ENCODE results near the gene SMAP1. TPM values are rescaled to one million over a fixed set of nuclear protein-coding genes. Genes with fewer than 3 reads are reported as not detected.
A peak's percentile ranks its signal among the peaks of the same experiment; 100 is the strongest.

The SMAP1 gene
- total RNA-seq, 1 experiment from 2014 or later: 17.7 TPM

DNA sequence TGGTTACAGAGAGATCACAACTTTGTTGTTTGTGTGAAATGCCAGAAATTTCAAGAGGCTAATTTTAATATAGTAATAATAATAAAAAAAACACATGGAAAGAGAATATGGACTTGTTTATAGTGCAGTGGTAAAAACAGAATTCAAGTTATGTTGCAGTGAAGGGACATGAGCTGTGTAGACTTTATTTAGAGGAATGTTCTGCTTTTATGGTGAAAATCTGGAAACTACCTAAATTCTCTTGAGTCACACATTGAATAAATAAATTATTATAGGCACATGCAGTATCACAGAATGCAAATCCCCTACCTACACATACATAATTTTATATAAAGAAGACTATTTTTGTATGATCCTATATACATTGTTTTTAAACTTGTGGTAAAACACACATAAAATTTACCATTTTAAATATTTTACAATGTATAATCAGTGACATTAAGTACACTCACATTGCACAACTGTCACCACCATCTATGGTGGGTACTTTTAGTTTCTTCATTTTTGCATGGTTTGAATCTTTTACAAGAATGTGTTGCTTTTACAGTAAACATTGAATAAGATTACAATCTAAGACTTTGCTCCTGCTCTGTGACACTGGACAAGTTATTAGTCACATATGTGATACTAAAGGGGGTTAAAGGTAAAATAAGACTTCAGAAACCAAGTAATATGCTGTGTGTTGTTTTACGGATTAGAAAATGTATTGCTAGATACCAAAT lies 181.8 kb downstream of the SMAP1 start:
- Histone ChIP-seq H3K9me3 (ENCODE audit: low read length) (no peaks in the 10 kb centered on the region), H2AFZ (ENCODE audit: low read length) (no peak overlapping the region), H3K27me3 (ENCODE audit: low read length) (no peaks in the 10 kb centered on the region), H3K27ac (ENCODE audit: low read length) (no peak overlapping the region), H4K20me1 (ENCODE audit: insufficient read depth, low read depth, low read length) (no peaks in the 10 kb centered on the region), H3K79me2 (ENCODE audit: low read length) (no peaks in the 10 kb centered on the region), H3K36me3 (ENCODE audit: insufficient read depth, low read length) (no peaks in the 10 kb centered on the region), H3K4me2 (ENCODE audit: low read depth, low read length, poor library complexity, severe bottlenecking) (no peak overlapping the region), H3K9me2 (replicated peaks; ENCODE audit: insufficient read depth, low read length) (no peaks in the 10 kb centered on the region), H3K4me3 (ENCODE audit: low read length) (no peak overlapping the region), H3K9ac (ENCODE audit: low read length) (no peak overlapping the region), H3K4me1 (ENCODE audit: low read length) (no peaks in the 10 kb centered on the region)
- no peak for DNase-seq

DNA sequence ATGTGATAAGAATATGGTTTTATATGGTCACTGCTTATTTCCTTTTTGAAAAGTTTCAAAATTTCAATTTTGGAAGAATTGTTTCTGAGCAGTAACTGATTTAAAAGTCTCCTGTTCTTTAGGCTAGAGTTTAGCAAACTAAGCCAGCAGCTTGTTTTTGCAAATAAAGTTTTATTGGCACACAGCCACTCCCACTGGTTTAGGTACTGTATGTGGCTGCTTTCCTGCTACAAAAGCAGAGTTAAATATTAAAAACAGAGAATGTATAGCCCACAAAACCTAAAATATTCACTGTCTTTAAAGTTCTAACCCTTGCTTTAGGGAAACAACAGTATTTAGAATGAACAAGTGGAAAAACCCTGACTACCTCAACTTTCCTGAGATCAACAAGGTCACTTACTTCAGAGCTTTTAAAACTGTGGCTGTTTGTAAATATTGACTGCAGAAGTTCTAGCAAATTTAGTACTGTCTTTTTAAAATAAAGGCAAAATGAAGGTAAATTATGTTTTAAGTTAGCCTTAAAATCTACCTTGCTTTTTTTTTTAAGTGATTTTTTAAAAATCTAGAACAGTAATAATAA lies 185.1 kb downstream of the SMAP1 start:
- no peak overlapping the region for H3K4me3 ChIP-seq (ENCODE audit: low read length)
- no peaks in the 10 kb centered on the region for H3K27me3 ChIP-seq (ENCODE audit: low read length)

DNA sequence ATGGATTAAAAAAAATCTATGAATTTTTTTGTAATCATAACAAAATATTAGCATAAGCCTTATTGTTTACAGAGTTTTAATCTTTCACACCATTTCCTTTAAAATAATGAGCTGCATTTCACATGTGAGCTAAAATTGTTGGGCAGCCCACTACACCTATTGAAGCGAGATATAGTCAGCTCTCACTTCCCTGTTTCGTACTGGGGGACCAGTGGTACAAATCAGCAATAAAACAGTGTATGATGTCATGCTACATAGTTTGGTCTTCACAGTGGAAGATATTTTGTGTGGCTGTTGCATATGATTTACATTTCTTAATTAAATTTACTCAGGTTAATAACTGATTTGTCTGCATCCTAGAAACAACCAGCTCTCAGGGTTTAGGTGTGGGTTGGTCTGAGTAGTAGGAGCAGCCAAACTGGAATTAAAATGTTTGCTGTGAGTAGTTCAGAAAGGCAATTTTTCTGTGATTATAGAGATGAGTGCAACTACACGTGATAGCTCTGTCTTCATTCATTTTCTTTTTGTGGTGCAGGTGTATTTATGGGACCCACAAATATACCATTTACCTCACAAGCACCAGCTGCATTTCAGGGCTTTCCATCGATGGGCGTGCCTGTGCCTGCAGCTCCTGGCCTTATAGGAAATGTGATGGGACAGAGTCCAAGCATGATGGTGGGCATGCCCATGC lies 189.8 kb downstream of the SMAP1 start:
- Histone ChIP-seq H3K9me2 (replicated peaks; ENCODE audit: insufficient read depth, low read length) (no peaks in the 10 kb centered on the region), H4K20me1 (ENCODE audit: insufficient read depth, low read depth, low read length) (no peaks in the 10 kb centered on the region), H3K4me1 (ENCODE audit: low read length) (peaks cover 16% of the 10 kb centered on the region), H3K36me3 (ENCODE audit: insufficient read depth, low read length) (no peaks in the 10 kb centered on the region), H2AFZ (ENCODE audit: low read length) (no peak overlapping the region), H3K4me3 (ENCODE audit: low read length) (no peak overlapping the region), H3K79me2 (ENCODE audit: low read length) (no peaks in the 10 kb centered on the region), H3K4me2 (ENCODE audit: low read depth, low read length, poor library complexity, severe bottlenecking) (no peak overlapping the region), H3K9ac (ENCODE audit: low read length) (no peak overlapping the region), H3K9me3 (ENCODE audit: low read length) (no peaks in the 10 kb centered on the region), H3K27me3 (ENCODE audit: low read length) (no peaks in the 10 kb centered on the region), H3K27ac (ENCODE audit: low read length) (no peak overlapping the region)
- DNase-seq: peak; percentile 62

More for the DNA sequence above, 185.1 kb downstream of the SMAP1 start:
- Histone ChIP-seq H2AFZ (ENCODE audit: low read length) (no peak overlapping the region), H3K9me3 (ENCODE audit: low read length) (no peaks in the 10 kb centered on the region), H3K9ac (ENCODE audit: low read length) (no peak overlapping the region), H3K4me2 (ENCODE audit: low read depth, low read length, poor library complexity, severe bottlenecking) (no peak overlapping the region), H3K36me3 (ENCODE audit: insufficient read depth, low read length) (no peaks in the 10 kb centered on the region), H3K27ac (ENCODE audit: low read length) (no peak overlapping the region), H3K4me1 (ENCODE audit: low read length) (peaks cover 15% of the 10 kb centered on the region), H4K20me1 (ENCODE audit: insufficient read depth, low read depth, low read length) (no peaks in the 10 kb centered on the region), H3K79me2 (ENCODE audit: low read length) (no peaks in the 10 kb centered on the region), H3K9me2 (replicated peaks; ENCODE audit: insufficient read depth, low read length) (no peaks in the 10 kb centered on the region)
- no peak for DNase-seq

DNA sequence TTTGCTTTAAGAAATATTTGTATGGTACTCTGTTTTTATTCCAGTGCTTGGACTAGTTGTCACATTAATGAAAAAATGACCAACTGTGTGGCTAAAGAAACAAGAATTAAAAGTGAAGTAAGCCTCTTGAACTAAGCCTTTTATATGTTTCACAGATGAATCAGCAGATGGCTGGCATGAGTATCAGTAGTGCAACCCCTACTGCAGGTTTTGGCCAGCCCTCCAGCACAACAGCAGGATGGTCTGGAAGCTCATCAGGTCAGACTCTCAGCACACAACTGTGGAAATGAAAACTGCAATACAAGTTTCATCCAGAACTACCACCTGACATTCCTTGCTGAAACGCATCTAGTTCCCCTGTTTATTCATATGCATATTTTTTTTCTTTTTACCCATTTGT lies 192.4 kb downstream of the SMAP1 start:
- H2AFZ ChIP-seq (ENCODE audit: low read length): no peak overlapping the region
- H3K9me2 ChIP-seq (replicated peaks; ENCODE audit: insufficient read depth, low read length): no peaks in the 10 kb centered on the region
- H3K4me2 ChIP-seq (ENCODE audit: low read depth, low read length, poor library complexity, severe bottlenecking): no peak overlapping the region
- H3K79me2 ChIP-seq (ENCODE audit: low read length): no peaks in the 10 kb centered on the region
- no peaks in the 10 kb centered on the region for H3K36me3 ChIP-seq (ENCODE audit: insufficient read depth, low read length)
- peaks cover 16% of the 10 kb centered on the region for H3K4me1 ChIP-seq (ENCODE audit: low read length)
- H3K9me3 ChIP-seq (ENCODE audit: low read length): no peaks in the 10 kb centered on the region
- H3K27ac ChIP-seq (ENCODE audit: low read length): no peak overlapping the region
- no peaks in the 10 kb centered on the region for H4K20me1 ChIP-seq (ENCODE audit: insufficient read depth, low read depth, low read length)
- no peak overlapping the region for H3K4me3 ChIP-seq (ENCODE audit: low read length)
- DNase-seq: no peak
- H3K9ac ChIP-seq (ENCODE audit: low read length): no peak overlapping the region
- H3K27me3 ChIP-seq (ENCODE audit: low read length): no peaks in the 10 kb centered on the region

DNA sequence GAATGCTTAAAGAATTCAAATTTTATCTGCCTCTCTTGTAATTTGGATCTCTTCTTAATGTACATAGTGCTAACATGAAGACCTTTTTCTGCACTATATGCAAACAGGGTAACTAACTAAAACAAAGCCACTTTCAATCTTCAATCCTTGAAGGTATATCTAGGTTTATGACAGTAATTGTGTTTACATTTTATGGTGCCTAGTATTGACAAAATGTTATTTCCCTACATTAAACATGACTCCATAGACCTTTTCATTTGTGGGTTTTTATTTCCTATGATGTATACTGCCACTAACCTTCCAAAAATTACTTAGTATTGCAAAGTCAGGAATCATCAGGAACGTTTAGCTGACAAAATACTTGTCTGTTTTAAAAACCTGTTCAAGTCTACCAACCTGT lies 193.2 kb downstream of the SMAP1 start:
- Histone ChIP-seq H3K9ac (ENCODE audit: low read length) (no peak overlapping the region), H3K36me3 (ENCODE audit: insufficient read depth, low read length) (no peaks in the 10 kb centered on the region), H4K20me1 (ENCODE audit: insufficient read depth, low read depth, low read length) (no peaks in the 10 kb centered on the region), H3K9me3 (ENCODE audit: low read length) (no peaks in the 10 kb centered on the region), H3K4me3 (ENCODE audit: low read length) (no peak overlapping the region), H2AFZ (ENCODE audit: low read length) (no peak overlapping the region), H3K4me2 (ENCODE audit: low read depth, low read length, poor library complexity, severe bottlenecking) (no peak overlapping the region), H3K79me2 (ENCODE audit: low read length) (no peaks in the 10 kb centered on the region), H3K27me3 (ENCODE audit: low read length) (no peaks in the 10 kb centered on the region), H3K4me1 (ENCODE audit: low read length) (peaks cover 16% of the 10 kb centered on the region), H3K9me2 (replicated peaks; ENCODE audit: insufficient read depth, low read length) (no peaks in the 10 kb centered on the region), H3K27ac (ENCODE audit: low read length) (no peak overlapping the region)
- no peak for DNase-seq

DNA sequence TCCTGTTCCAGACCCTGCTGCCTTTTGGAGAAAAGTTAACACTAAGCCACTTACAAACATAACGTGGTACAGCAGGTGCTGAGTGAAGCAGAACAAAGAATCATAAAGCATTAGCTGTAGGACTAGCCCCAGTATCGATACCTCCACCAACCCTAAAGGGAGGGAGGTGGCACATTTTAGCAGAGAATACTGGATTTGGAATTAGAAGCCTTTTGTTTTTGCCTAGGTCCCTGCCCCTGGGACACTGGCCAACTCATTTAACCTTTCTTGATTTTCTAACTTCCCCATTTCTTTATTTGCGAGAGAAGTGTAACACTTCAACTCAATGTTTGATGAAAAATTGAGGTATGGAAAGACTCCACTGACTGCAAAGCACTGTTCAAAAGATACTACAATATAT lies 195.7 kb downstream of the SMAP1 start:
- Histone ChIP-seq H4K20me1 (ENCODE audit: insufficient read depth, low read depth, low read length) (no peaks in the 10 kb centered on the region), H3K36me3 (ENCODE audit: insufficient read depth, low read length) (no peaks in the 10 kb centered on the region), H3K9me3 (ENCODE audit: low read length) (no peaks in the 10 kb centered on the region), H3K27me3 (ENCODE audit: low read length) (no peaks in the 10 kb centered on the region), H3K4me3 (ENCODE audit: low read length) (no peak overlapping the region), H3K4me2 (ENCODE audit: low read depth, low read length, poor library complexity, severe bottlenecking) (no peak overlapping the region), H2AFZ (ENCODE audit: low read length) (no peak overlapping the region), H3K27ac (ENCODE audit: low read length) (no peak overlapping the region), H3K4me1 (ENCODE audit: low read length) (no peaks in the 10 kb centered on the region), H3K79me2 (ENCODE audit: low read length) (no peaks in the 10 kb centered on the region), H3K9ac (ENCODE audit: low read length) (no peak overlapping the region), H3K9me2 (replicated peaks; ENCODE audit: insufficient read depth, low read length) (no peaks in the 10 kb centered on the region)
- DNase-seq: no peak

DNA sequence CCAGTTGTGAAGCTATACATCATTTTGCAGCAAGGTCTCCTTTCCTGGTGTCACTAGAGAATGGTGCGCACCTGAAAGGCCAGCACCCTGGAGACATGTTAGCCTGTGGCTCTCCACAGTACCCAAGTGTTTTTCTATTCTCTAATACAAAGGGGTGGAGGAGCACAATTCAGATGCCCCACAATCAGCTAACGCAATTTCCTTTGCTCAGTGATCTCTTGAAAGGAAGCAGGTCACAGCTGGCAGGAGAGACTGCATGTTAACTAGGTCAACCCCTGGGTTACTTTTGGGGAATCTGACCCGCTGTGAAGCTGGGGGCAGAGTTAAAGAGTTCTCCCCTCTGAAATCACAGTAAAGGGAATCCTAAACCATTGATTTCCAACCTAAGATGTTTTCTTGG lies 196.7 kb downstream of the SMAP1 start:
- Histone ChIP-seq H3K9ac (ENCODE audit: low read length) (no peak overlapping the region), H3K36me3 (ENCODE audit: insufficient read depth, low read length) (no peaks in the 10 kb centered on the region), H3K4me2 (ENCODE audit: low read depth, low read length, poor library complexity, severe bottlenecking) (no peak overlapping the region), H3K4me1 (ENCODE audit: low read length) (no peaks in the 10 kb centered on the region), H3K9me2 (replicated peaks; ENCODE audit: insufficient read depth, low read length) (no peaks in the 10 kb centered on the region), H3K4me3 (ENCODE audit: low read length) (no peak overlapping the region), H3K79me2 (ENCODE audit: low read length) (no peaks in the 10 kb centered on the region), H3K27me3 (ENCODE audit: low read length) (no peaks in the 10 kb centered on the region), H3K9me3 (ENCODE audit: low read length) (no peaks in the 10 kb centered on the region), H4K20me1 (ENCODE audit: insufficient read depth, low read depth, low read length) (no peaks in the 10 kb centered on the region), H3K27ac (ENCODE audit: low read length) (no peak overlapping the region), H2AFZ (ENCODE audit: low read length) (no peak overlapping the region)
- no peak for DNase-seq

DNA sequence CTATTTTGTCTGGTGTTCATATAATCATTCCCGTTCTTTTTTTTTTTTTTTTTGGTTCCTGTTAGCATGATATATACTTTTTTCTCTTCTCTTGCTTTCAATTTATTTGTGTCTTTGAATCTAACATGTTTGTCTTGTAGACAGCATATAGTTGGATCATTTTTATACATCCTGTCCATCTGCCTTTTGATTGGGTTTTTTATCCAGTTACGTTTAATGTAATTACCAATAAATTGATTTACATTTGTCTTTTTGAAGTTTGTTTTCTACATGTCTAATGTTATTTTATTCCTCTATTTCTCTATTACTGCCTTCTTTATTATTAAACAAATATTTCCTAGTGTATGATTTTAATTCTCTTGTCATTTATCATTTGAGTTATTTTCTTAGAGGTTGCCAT lies 204.8 kb downstream of the SMAP1 start:
- Histone ChIP-seq H3K27me3 (ENCODE audit: low read length) (no peaks in the 10 kb centered on the region; the same call in 1 of the 2 replicates), H3K9me3 (ENCODE audit: low read length) (peaks cover 3% of the 10 kb centered on the region; the same call in 1 of the 2 replicates), H2AFZ (ENCODE audit: low read length) (no peak overlapping the region), H3K4me2 (ENCODE audit: low read depth, low read length, poor library complexity, severe bottlenecking) (no peak overlapping the region), H3K9ac (ENCODE audit: low read length) (no peak overlapping the region), H3K27ac (ENCODE audit: low read length) (no peak overlapping the region), H4K20me1 (ENCODE audit: insufficient read depth, low read depth, low read length) (no peaks in the 10 kb centered on the region), H3K79me2 (ENCODE audit: low read length) (no peaks in the 10 kb centered on the region), H3K9me2 (replicated peaks; ENCODE audit: insufficient read depth, low read length) (no peaks in the 10 kb centered on the region), H3K4me1 (ENCODE audit: low read length) (no peaks in the 10 kb centered on the region), H3K36me3 (ENCODE audit: insufficient read depth, low read length) (no peaks in the 10 kb centered on the region), H3K4me3 (ENCODE audit: low read length) (no peak overlapping the region)
- no peak for DNase-seq

All from Karpas-422 (cell line).